ENCODE data around the gene SPPL2C. TPM values are rescaled to one million over a fixed set of nuclear protein-coding genes. Genes with fewer than 3 reads are reported as not detected.

Gene SPPL2C
- total and polyA plus RNA-seq, 2 of the 8 experiments (the other 6 are each of a cell fraction or from before 2014, with no cell fraction given), result not detected

- Histone ChIP-seq H3K14ac (ENCODE audit: insufficient read length) (no peak overlapping the region), H2AFZ (ENCODE audit: low read length) (no peak overlapping the region), H3K79me2 (ENCODE audit: control insufficient read depth in 1 of 2, insufficient read depth in 2 of 2, low read length in 2 of 2) (no peaks in the 10 kb centered on the region), H4K20me1 (replicated peaks in 1 of 2; ENCODE audit: control insufficient read depth in 1 of 2, insufficient read depth in 2 of 2, low read length in 2 of 2) (no peaks in the 10 kb centered on the region), H3K4ac (replicated peaks; ENCODE audit: insufficient read length, low read depth, low read length) (no peak overlapping the region), H3K36me3 (ENCODE audit: control insufficient read depth in 2 of 4, insufficient read depth in 4 of 4, low read length in 3 of 4) (no peaks in the 10 kb centered on the region), H3K18ac (ENCODE audit: extremely low read depth, low read length) (no peak overlapping the region), H3K27ac (ENCODE audit: low read depth, low read length) (no peak overlapping the region), H4K91ac (replicated peaks; ENCODE audit: insufficient read length, low read length) (no peak overlapping the region), H3K27me3 (replicated peaks in 1 of 4; ENCODE audit: control insufficient read depth in 3 of 4, extremely low read depth in 1 of 4, insufficient read depth in 3 of 4, low read length in 3 of 4) (no peaks in the 10 kb centered on the region), H3K4me2 (ENCODE audit: insufficient read depth in 1 of 2, low read depth in 2 of 2, low read length in 2 of 2) (no peak overlapping the region), H3K4me3 (ENCODE audit: extremely low read depth in 1 of 4, insufficient read depth in 2 of 4, low read depth in 3 of 4, low read length in 4 of 4) (no peak overlapping the region), H4K5ac (ENCODE audit: insufficient read length, low read depth, low read length) (no peak overlapping the region), H2BK20ac (ENCODE audit: low read length) (no peak overlapping the region), H2BK15ac (ENCODE audit: low read length) (no peak overlapping the region), H3K4me1 (replicated peaks in 1 of 4; ENCODE audit: control insufficient read depth in 3 of 4, insufficient read depth in 4 of 4, low read length in 3 of 4) (no peaks in the 10 kb centered on the region), H3K56ac (replicated peaks; ENCODE audit: insufficient read length, low read depth, low read length) (no peak overlapping the region), H2BK5ac (ENCODE audit: low read depth, low read length) (no peak overlapping the region), H3K9ac (replicated peaks in 1 of 4; ENCODE audit: extremely low read depth in 1 of 4, low read depth in 3 of 4, low read length in 3 of 4) (no peak overlapping the region), H3K23me2 (ENCODE audit: low read depth, low read length) (0 out of 2 replicates have a peak, but pooled peaks cover 2% of the 10 kb centered on the region), H3K9me3 (ENCODE audit: insufficient read depth in 2 of 2, low read depth in 1 of 2, low read length in 1 of 2) (no peaks in the 10 kb centered on the region), H2BK12ac (ENCODE audit: low read depth, low read length) (no peak overlapping the region), H2BK120ac (replicated peaks; ENCODE audit: low read depth, low read length) (no peak overlapping the region), H4K8ac (ENCODE audit: extremely low read depth, insufficient read depth, low read length) (no peak overlapping the region), H3K79me1 (ENCODE audit: low read depth, low read length) (no peaks in the 10 kb centered on the region), H3K23ac (ENCODE audit: insufficient read length) (no peak overlapping the region), H2AK5ac (ENCODE audit: low read depth, low read length) (no peak overlapping the region)
- CTCF ChIA-PET (ENCODE audit: partially characterized antibody), result interaction anchor here (0.6 to 1.3 kb wide), 3 partner anchors 40 to 238 kb away, joined by 3 to 5 read pairs (median 3); no protein-coding TSS in a partner anchor
- 65% methylated on average over 2 of the region's 2 CpGs; no CpG with 5 or more reads in 1 of the 2 experiments for WGBS, 2 experiments (ENCODE audit: extremely low coverage in 1 of 2, insufficient coverage in 1 of 2, insufficient read length in 1 of 2, insufficient replicate concordance in 2 of 2, low coverage in 1 of 2, low lambda C conversion rate in 2 of 2, missing lambda C conversion rate in 1 of 2)
- POLR2A ChIA-PET (ENCODE audit: partially characterized antibody), result no interaction called here
- FAIRE-seq, result no peak
- no peak for DNase-seq (ENCODE audit: low read depth in 1 of 2, low spot score in 2 of 2)
- TF ChIP-seq YY1 (IDR thresholded peaks at IDR 0.05; ENCODE audit: low read depth, low read length), result no peak
Observed at GRCh38 chr17:45886852-45887251, 42.2 kb downstream of the SPPL2C start.

Measured in H1 (cell line).